HG03135 (cell line): Measurements from ENCODE around the gene RALB.
"Not testable (repeated sequence)": the region's sequence is repeated elsewhere in the genome, so short reads cannot be mapped to it uniquely, and the experiment has no call there.

Source experiments
- ATAC-seq: cut with Tn5 transposase; IDR thresholded peaks from one replicate; pipeline ENCODE4 v1.9.1; 2021; ENCODE audit warnings: mild to moderate bottlenecking, moderate library complexity; ENCODE audit not compliant: unreplicated experiment

RALB gene

DNA sequence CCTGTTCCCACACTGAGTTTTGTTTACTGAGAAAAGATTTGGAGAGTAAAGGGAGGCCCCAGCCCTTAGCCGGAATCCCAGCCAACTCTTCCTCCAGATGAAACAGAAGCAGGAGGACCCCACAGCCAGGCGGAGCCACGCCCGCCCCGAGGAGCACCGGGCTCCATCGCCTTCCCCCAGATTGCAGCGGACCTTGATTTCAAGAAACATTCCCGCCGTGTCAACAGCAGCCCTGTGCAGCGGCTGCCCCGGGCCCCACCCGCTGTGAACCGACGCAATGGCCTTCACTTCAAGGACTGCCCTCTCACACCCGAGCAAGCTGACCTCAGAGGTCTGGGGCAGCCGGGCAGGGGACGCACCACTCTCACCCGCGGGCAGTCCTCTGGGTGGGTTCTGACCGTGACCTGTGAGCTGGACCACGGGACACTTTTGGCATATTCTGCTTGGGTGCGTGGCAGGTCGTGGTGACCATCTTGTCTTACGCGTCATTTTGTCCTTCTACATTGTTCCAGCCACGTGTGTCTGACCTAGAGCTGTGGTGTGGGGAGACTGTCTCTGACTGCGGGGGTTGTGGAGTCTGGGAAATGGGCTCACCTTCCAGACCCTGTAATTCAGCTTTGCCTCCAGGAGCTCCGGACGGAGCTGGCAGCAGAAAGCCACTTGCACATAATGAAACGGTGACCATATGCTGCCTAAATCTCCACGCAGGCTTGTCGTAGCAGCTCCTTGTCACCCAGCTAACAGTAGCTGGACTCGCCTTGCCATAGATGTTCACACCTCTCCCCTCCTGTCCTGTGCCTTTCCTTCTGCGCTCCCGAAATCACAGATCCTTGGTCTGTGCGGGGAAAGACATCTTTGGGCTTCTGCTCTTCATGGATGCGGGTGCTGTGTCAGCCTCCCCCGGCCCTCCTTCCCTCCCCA, 61.3 kb downstream of the RALB start:
- ATAC-seq: no peak

DNA sequence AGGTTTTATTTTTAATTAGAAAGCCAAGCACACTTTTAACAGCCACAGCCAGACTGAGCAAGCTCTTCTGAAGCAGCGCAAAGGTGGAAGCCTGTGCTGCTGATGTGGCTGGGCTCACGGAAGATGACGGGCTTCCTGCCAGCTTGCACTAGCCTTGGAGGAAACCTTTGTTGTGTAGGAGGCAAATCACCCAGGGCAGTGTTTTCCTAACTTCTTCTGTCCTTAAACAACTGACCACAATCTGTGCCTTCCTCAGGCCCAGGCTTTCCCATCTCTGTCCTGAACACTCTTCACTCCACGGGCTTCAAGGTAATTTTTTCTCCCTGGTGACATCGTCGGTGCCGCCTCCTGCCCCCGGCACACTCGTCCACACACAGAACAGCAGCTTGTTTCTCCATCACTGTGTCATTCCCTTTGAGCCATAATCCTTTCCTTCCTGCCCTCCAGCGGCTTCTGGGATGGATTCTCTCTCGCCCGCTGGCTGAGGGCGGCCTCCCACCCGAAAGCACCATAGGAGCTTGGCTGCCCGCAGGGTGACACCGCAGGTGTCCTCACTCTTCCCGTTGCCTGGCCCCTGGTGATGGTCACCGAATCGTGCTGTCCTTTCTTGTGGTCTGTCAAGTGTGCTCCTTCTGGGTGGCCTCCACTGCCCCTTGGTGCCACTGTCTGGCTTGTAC, 62.2 kb downstream of the RALB start:
- no peak for ATAC-seq

DNA sequence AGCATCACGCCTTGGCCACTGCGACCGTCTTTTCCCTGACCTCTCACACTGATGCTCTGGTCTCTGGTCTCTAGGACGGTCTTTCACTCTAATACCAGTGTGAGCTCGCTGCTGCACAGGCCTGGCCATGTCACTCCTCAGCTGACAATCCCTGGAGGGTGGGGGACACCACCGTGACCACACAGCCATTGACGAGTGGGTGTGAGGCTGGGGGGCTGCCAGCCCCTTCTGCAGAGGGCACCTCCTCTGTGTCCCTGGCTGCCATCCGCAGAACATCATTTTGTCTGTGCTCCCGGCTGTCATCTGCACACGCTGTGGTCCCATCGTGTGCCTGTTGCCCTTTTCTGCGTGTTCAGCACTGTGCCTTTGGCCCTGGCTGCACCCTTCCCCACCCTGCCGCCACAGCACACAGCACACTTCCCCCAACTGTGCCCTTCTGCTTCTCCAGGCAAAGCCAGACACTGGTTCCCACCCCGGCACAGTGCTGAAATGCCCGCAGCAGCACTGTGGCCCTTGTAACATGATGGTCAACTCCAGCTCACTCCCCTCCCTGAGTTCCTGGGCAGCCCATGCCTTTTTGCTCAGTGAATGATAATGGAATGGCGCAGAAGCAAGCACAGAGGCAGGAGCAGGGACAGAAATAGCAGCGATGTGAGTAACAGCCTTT, 62.8 kb downstream of the RALB start:
- no peak for ATAC-seq

DNA sequence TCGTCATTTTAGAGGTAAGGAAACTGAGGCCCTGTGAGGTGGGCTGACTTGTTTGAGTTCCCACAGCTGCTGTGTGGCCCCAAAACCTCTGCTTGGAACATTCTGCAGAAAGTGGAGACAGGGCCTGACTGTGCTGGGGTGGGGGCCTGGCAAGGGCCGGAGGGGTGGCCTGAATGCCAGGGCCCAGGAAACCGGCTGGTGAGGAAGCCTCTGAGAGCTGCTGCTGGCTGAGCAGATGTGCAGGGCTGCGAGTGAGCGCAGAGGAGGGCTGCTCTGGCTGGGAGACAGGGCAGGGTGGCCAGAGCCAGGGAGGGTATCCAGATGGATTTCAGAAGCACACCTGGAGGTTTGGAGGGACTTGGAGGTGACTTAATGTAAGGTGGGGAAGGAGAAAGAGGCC, 63.4 kb downstream of the RALB start:
- no peak for ATAC-seq

DNA sequence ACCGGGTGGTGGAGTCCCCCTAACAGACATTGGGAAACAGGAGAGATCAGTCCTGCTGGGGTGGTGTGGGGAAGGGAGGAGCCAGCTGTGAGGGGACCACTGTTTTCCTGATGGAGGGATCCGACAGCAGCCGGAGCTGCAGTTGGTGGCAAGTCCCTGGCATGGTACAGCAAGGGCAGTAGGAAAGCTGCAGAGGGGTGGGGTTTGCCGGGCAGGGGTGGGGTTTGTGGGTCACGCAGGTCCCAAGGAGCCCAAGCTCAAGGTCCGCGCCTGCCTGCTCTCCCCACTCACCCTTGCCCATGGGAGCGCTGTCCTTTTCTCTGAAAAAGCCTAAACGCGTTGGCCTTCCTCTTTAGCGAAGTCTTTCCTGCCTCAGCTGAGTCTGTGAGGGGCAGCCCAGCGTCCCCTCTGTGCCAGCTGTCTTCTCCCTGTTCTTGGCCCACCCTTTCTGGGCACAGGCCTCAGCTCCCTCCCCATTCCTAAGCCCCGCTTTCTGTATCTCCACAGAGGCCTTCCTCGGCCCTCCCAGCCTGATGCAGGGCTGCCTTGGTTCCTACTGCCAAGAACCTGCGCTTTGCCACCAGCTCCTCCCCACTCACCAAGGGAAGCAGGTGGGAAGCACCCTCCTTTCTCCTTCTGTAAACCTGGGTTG, 64.0 kb downstream of the RALB start:
- no peak for ATAC-seq

DNA sequence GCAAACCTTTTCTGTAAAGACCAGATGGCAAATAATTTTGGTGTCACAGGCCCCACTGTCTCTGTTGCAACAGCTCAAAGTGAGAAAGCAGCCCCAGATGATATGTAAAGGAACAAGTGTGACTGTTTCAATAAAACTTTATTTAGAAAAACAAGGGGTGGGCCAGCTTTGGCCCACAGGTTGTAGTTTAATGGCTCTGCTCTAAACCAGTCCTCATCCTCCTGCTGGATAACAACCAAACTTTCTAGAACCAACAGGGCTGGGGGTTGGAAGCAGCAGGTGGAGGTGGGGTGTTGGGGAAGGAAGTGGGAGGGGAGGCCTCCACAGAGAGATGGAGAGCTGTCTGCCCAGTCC, 64.5 kb downstream of the RALB start:
- no peak for ATAC-seq

DNA sequence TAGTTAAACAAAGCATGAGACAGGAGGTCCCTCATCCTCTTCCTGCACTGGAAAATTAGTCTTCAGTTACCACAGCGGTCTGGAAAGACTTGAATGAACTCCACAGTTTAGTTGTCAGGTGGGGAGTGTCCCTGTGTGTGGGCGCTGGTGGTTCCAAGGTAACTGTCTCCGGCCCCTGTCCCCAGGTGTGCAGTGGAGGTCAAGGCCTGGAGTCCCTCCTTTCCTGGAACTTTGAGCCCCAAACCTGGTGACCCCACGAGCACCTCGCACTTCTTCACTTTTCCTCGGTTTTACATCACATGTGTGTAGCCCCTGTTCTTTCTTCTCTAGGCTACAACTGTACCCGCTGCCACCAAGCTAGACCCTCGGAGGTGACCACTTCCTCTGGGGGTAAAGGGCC, 65.3 kb downstream of the RALB start:
- no peak for ATAC-seq

DNA sequence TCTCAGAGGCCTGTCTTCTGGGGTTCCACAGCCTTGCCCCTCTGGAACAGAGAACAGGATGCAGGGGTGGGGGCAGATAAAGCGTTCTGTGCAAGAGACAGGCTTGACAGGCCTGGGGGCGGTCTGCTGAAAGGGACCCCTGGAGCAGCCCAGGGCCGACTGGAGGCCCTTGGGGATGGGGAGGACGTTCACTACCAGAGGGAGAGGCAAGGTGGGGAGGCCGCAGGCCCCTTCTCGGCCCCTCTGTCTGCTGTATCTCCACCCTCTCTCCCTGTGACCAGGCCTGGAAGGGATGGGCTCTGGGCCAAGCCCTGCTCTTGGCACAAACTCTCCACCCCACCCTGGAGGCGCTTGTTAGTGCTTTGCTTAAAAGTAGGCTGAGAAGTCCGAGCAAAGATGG, 66.0 kb downstream of the RALB start:
- no peak for ATAC-seq

DNA sequence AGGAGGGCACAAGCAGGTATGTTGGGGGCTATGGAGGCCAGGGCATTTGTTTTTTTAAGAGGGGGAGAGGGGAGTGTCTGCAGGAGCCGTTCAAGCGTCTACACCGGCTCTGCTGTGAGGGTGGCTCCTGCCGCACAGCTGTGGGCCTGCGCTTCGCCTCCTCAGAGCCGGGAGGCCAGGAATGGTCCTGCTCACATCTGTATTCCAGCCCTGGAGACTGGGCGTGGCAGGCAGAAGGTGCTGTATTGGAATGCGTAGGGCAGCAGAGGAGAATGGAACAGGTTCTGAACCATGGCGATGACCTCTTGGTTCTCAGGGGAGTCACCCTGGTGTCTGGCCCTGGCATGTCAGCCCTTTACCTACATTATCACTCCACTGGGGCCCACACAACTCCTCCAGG, 66.5 kb downstream of the RALB start:
- ATAC-seq: no peak

DNA sequence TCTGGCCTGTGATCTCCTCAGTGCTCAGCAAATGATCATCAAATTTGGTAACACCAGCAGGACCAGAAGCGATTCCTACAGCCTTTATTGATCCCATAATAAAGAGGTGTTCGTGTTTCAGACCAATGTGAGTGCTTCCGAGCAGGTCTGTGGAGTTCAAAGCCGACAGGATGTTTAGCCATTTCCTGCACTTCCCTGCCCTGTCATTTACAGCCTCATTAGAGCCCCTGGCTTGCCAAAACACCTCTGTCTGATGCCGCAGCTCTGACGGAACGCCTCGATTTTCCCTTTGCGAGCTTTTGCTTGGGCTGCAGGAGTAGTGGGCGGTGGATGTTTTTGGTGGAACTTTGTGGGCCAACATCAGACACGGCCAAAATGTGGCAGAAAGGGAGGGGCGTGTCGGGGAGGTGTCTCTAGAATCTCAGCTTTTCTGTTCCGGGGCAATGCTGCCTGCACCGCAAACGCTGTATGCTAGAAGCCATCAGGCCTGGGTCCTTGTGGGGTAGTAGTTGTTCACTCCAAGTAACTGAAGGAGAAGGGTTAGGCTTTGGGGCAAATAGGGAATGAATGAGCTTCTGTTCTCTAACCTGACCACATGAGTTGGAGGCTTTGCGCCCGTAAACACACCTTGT, 67.2 kb downstream of the RALB start:
- no peak for ATAC-seq

DNA sequence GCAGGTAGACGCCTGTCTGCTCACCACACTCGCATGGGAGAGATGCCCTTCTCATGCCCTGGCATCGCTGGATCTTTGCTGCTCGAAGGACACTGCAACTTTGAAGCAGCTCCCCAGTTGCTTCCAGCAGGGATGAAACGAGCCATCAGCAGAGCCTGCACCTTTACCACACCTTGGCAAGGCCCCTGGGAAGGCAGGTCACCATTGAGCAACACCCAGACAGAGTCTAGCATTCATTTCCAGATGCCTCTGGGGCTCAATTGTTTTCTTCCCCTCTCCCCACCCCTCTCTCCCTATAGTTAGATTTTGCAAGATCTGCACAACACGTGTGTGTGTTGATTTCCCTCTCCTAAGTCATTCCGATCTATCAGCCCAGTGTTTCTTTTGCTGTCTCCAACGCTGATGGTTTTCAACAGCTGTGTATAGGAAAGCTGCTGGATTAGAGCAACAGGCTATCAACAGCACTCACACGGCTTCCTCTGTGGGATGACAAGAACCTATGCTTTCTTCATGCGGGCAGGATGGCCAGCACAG, 67.7 kb downstream of the RALB start:
- no peak for ATAC-seq

DNA sequence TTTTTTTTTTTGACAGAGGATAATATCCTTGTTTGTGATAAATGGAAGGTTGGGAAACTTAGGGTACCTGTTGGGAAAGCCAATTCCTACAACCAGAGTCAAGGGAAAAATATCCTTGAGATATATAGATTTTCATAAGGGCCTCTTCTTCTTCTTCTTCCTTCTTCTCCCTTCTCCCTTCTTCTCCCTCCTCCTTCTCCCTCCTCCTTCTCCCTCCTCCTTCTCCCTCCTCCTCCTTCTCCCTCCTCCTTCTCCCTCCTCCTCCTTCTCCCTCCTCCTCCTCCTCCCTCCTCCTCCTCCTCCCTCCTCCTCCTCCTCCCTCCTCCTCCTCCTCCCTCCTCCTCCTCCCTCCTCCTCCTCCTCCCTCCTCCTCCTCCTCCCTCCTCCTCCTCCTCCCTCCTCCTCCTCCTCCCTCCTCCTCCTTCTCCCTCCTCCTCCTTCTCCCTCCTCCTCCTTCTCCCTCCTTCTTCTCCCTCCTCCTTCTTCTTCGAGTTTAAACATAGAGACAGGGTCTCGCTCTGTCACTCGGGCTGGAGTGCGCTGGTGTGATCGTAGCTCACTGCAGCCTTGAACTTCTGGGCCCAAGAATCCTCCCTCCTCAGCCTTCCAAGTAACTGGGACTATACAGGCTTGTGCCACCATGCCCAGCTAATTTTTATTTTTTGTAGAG, 68.4 kb downstream of the RALB start:
- not testable (repeated sequence) for ATAC-seq

DNA sequence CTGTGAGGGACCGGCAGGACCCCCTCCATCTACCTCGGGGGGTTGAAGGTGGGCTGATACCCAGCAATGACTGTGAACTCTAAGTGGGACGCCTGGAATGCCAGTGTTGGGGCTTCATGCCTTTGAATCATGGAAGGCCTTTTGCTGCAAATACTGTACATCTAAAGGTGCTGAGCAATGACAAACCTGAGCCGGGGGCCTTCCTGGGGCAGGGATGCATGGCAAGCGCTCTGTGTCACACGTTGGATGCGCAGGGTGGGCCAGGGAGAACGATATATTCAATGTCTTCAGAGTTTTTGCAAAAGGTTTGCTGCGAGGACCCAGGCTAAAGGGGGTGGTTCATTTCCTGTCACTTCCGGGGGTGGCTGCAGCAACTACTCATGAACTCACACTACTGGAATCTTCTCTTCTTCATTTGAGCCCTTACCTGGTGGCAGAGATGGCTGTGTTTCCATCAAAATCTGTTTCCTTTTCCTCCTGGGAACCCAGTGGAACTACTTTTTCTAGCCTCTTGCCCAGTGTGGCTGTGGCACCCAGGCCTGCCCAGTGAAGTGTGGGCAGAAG, 69.2 kb downstream of the RALB start:
- no peak for ATAC-seq

DNA sequence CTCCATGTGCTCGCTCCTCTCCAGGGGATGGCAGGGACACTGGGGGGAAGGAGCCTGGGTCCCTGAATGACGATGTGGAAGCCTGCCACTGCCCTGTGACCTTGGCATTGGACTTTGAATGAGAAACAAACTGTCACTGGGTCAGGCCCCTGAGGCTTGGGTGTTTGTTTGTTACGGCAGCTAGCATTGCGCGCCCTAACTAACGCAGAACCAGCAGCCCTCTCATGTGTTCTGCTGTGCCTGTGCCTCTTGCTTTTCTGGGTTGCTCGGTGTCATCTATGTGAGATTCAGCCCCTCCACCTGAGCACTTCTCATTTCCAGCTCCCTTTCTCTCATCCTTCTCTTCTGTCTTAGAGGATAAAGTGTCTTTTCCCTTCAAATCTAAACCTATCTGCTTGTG, 69.7 kb downstream of the RALB start:
- ATAC-seq: no peak

DNA sequence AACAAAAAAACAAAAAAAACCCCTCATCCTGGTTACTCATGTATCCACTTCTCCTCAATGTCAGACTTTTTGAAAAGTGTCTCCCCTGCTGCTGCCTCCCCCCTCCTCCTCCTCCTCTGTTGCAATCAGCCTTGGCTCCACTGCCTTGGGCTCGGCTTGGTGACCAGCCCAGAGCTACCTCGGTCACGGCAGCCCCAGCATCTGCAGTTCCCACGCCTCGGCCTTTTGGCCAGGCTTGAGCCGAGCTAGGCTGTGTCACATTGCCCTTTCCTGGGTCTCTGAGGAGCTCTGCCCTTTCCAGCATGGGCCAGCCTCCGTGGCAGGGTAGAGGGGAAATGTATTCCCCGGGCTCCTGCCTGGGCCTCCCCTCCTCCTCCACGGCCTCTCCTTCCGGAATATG, 70.6 kb downstream of the RALB start:
- ATAC-seq: no peak

DNA sequence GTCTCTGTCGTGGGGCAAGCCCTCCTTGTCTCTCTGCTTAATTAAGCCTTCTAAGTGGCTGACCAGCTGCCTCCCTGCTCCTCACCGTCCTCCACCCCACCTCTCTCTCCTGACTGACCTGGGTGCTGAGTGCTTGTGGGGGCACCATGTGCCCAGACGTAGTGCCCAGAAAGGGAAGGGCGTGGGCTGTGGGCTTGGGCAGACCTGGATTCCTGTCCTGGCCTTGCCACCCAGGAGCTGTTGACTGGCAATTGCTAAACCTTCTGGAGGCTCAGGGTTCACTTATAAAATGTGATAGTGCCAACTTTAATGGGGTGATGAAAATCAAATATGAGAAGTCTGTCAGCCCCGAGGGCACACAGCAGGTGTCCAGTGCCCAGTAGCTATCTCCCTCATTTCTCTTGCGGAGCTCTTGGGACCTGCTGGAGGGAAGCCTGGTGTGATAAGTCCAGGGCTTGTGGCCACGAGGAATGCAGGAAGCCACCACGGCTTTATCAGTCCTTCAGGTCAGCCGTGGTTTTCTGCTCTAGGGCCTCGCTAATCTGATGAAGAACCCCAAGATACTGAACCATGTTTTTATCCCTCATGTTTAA, 71.3 kb downstream of the RALB start:
- no peak for ATAC-seq

DNA sequence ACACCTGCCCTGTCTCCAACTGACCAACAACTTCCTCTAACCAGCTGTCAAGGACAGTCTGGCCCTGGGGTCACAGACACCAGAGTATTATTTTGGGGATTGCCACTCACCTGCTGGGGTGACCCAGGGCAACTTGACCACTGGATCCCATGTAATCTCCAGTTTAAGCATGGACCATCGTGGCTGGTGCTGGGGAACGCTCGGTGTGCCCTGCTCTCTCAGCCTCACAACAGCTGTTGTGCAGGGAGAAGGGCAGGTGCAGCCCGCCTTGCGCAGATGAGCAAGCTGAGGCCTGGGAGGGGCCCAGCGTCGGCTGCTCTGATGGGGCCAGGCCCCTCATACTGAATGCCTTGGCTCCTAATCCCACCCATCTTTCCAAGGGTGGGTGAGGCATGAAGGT, 72.3 kb downstream of the RALB start:
- no peak for ATAC-seq

DNA sequence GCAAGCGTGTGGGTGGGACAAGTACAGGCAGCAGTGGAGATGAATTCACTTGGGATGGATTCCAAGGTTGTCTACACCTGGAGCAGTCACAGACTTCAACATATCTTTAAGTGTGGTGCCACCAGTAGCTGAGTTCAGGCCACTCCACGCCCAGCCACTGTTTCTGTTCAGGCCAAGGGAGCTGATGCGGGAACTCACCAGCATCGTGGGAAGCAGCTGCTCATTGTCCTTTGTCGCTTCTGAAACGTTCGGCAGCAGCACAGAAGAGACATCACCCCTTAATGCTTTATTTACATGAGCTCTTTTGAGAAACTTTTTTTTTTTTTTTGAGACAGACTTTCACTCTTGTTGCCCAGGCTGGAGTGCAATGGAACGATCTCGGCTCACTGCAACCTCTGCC, 73.4 kb downstream of the RALB start:
- ATAC-seq: no peak
